GM20431 (cell line): ENCODE results near the gene ATXN1.

ENCODE experiments used
- in situ Hi-C: fragments of 300-500 bp; cut with MseI, MboI; formaldehyde crosslinking; loops from one replicate; pipeline ENCODE4 v1.15.0; 2020; ENCODE audit warnings: low sequenced_read_pairs; ENCODE audit not compliant: unreplicated experiment

The ATXN1 gene

GRCh38 chr6:16496991-16497801 lies 264.1 kb downstream of the ATXN1 start:
- in situ Hi-C loops, result no loop called here

- in situ Hi-C loops, result no loop called here
Observed at GRCh38 chr6:16496210-16496609, 265.1 kb downstream of the ATXN1 start.

- in situ Hi-C loops, result no loop called here
Observed at GRCh38 chr6:16494793-16495192, 266.5 kb downstream of the ATXN1 start.

- in situ Hi-C loops, result no loop called here
Observed at GRCh38 chr6:16493802-16494201, 267.5 kb downstream of the ATXN1 start.

- in situ Hi-C loops, result no loop called here
Observed at GRCh38 chr6:16493112-16493511, 268.1 kb downstream of the ATXN1 start.

- in situ Hi-C loops, result no loop called here
Observed at GRCh38 chr6:16491666-16492313, 269.5 kb downstream of the ATXN1 start.

- in situ Hi-C loops, result no loop called here
Observed at GRCh38 chr6:16490616-16491015, 270.6 kb downstream of the ATXN1 start.

- in situ Hi-C loops, result no loop called here
Observed at GRCh38 chr6:16488813-16489212, 272.4 kb downstream of the ATXN1 start.

- in situ Hi-C loops, result no loop called here
Observed at GRCh38 chr6:16487996-16488674, 273.1 kb downstream of the ATXN1 start.

- in situ Hi-C loops, result no loop called here
Observed at GRCh38 chr6:16486661-16487060, 274.6 kb downstream of the ATXN1 start.

GRCh38 chr6:16483315-16483875 lies 277.9 kb downstream of the ATXN1 start:
- in situ Hi-C loops, result no loop called here

GRCh38 chr6:16482702-16483314 lies 278.5 kb downstream of the ATXN1 start:
- in situ Hi-C loops, result no loop called here

- in situ Hi-C loops, result no loop called here
Observed at GRCh38 chr6:16481697-16482399, 279.4 kb downstream of the ATXN1 start.

GRCh38 chr6:16480763-16481560 lies 280.3 kb downstream of the ATXN1 start:
- in situ Hi-C loops, result no loop called here

- in situ Hi-C loops, result no loop called here
Observed at GRCh38 chr6:16477367-16478149, 283.7 kb downstream of the ATXN1 start.

GRCh38 chr6:16476861-16477260 lies 284.4 kb downstream of the ATXN1 start:
- in situ Hi-C loops, result no loop called here

- in situ Hi-C loops, result no loop called here
Observed at GRCh38 chr6:16475494-16475781, 285.8 kb downstream of the ATXN1 start.

- in situ Hi-C loops, result no loop called here
Observed at GRCh38 chr6:16474772-16475493, 286.3 kb downstream of the ATXN1 start.
